A549 (cell line): ENCODE results near the gene SYCP1.

ENCODE experiments used
- CEBPB ChIP-seq, 2 experiments: fragments of >200 bp in 1 of 2; sonication (Bioruptor Twin) in 1 of 2; formaldehyde crosslinking in 1 of 2; IDR thresholded peaks; 2 replicates each; pipeline ENCODE4 v1.6.1; 2012 to 2016
- NR3C1 ChIP-seq: fragments of >200 bp; sonication (Bioruptor Twin); formaldehyde crosslinking; IDR thresholded peaks from 3 replicates; pipeline ENCODE4 v1.6.1; 2017
- POLR2A ChIP-seq: IDR thresholded peaks from 2 replicates; pipeline ENCODE4 v1.6.1; 2012; ENCODE audit warnings: mild to moderate bottlenecking, low read length
- TF ChIP-seq, protein P1 (sequence below): fragments of >200 bp; sonication (Bioruptor Twin); formaldehyde crosslinking; IDR thresholded peaks from 3 replicates; pipeline ENCODE4 v1.5.1; 2016

DNA sequence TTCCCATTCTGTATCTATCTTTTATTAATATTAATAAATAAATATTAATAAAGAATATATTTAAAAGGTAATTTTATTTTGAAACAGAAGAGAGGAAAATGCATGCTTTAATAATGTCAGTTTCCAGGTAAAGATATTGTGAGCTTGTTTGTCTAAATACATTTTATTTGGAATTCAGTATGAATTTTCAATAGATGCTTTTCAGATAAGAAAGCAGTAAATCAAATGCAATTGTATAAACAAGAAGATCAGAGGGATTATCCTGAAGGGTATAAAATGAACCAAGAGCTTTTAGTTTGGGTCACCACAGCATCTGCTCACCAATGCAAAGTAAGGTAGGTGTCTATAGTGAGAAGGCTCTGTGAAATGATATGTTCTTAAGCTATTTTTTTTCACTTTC, 174.9 kb downstream of the SYCP1 start, which contains the start of gene TSHB:
- TF ChIP-seq, protein P1, sequence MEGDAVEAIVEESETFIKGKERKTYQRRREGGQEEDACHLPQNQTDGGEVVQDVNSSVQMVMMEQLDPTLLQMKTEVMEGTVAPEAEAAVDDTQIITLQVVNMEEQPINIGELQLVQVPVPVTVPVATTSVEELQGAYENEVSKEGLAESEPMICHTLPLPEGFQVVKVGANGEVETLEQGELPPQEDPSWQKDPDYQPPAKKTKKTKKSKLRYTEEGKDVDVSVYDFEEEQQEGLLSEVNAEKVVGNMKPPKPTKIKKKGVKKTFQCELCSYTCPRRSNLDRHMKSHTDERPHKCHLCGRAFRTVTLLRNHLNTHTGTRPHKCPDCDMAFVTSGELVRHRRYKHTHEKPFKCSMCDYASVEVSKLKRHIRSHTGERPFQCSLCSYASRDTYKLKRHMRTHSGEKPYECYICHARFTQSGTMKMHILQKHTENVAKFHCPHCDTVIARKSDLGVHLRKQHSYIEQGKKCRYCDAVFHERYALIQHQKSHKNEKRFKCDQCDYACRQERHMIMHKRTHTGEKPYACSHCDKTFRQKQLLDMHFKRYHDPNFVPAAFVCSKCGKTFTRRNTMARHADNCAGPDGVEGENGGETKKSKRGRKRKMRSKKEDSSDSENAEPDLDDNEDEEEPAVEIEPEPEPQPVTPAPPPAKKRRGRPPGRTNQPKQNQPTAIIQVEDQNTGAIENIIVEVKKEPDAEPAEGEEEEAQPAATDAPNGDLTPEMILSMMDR: no peak
- no peak for TF ChIP-seq NR3C1
- TF ChIP-seq POLR2A: no peak
- TF ChIP-seq CEBPB (IDR thresholded peaks at IDR 0.05): no peak
